AG04450 (cell line): ENCODE measurements around the gene KPRP. TPM values are rescaled to one million over a fixed set of nuclear protein-coding genes. Genes with fewer than 3 reads are reported as not detected.

Experiments used
- CTCF ChIA-PET: fragments of 300-600, 350-600 bp; formaldehyde crosslinking; extraction: SDS; loops from one replicate; lab custom pipeline; 2022; ENCODE audit warnings: antibody characterized with exemption, inconsistent platforms; lab: Charles Lee
- POLR2A ChIA-PET: fragments of 350-600 bp; formaldehyde crosslinking; extraction: SDS; loops from one replicate; lab custom pipeline; 2021; ENCODE audit warnings: antibody characterized with exemption, inconsistent platforms; lab: Yijun Ruan, JAX
- DNase-seq: peaks from one replicate; pipeline ENCODE4 v3.0.0-alpha.2; 2011; ENCODE audit warnings: low read depth, low spot score
- H3K27ac ChIP-seq: one replicate; pipeline ENCODE4 v1.5.1; 2012; ENCODE audit warnings: low read depth, low read length, control low read depth
- H3K27me3 ChIP-seq: one replicate; pipeline ENCODE4 v1.6.0; 2012; ENCODE audit warnings: low read length; ENCODE audit not compliant: control insufficient read depth, insufficient read depth
- H3K4me3 ChIP-seq: 2 replicates; pipeline ENCODE4 v1.5.1; 2011; ENCODE audit warnings: mild to moderate bottlenecking, low read depth, low read length, control low read depth
- H3K9me3 ChIP-seq: 2 replicates; pipeline ENCODE4 v1.5.1; 2012; ENCODE audit warnings: low read length; ENCODE audit not compliant: control insufficient read depth, insufficient read depth
- CTCF ChIP-seq: IDR thresholded peaks from 2 replicates; pipeline ENCODE4 v1.5.1; 2011; ENCODE audit warnings: low read depth, low read length, control low read depth, inconsistent platforms
- polyA plus RNA-seq: library from polyadenylated mRNA; depleted of rRNA; stranded (reverse); fragments of >200 nt; gene quantifications from 2 replicates; pipeline ENCODE4 v1.2.3, GENCODE V29; 2011; rRNA removed

KPRP gene
- polyA plus RNA-seq, 1 experiment = not detected

- ChIA-PET POLR2A (no interaction called here), CTCF (no interaction called here)
- Histone ChIP-seq H3K9me3 (peaks cover 6% of the 10 kb centered on the region), H3K27me3 (no peaks in the 10 kb centered on the region), H3K27ac (no peak within 1 kb of the TSS), H3K4me3 (no peak within 1 kb of the TSS)
- DNase-seq = no peak
- TF ChIP-seq CTCF = no peak
Observed at GRCh38 chr1:152806576-152806975, 48.8 kb downstream of the KPRP start, which contains the start of gene LCE1C. Gene LCE1C (minus strand): TSS chr1:152806651. CDS start chr1:152805478, 1,173 bp downstream.

DNA sequence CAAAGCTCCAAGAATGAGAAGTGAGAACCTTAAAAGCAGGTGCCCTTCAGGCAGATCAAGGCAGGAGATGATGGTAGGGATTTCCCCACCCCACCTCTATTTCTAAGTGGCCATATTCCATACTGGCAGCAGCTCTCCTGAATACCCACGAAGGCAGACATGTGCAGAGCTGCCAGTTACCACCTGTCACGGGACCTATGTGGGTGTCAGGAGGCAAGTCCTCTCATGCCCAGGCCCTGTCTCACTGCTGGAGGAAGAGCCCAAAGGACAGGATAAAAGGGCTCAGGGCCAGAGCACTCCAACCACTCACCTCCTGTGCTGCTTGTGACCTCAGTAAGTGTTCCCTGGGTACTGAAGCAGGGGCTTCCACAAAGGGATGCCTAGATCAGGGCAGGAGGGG is 53.2 kb downstream of the KPRP start:
- no peak for DNase-seq
- no peak overlapping the region for H3K27ac ChIP-seq
- H3K27me3 ChIP-seq = no peaks in the 10 kb centered on the region
- TF ChIP-seq CTCF = no peak
- H3K4me3 ChIP-seq = no peak overlapping the region
- ChIA-PET CTCF (no interaction called here), POLR2A (no interaction called here)
- peaks cover 5% of the 10 kb centered on the region; the same call in 1 of the 2 replicates for H3K9me3 ChIP-seq

Other genes starting within 250 kb of the KPRP start
- not detected in 2 replicates for gene LCE5A, start 247.2 kb upstream of the KPRP start, polyA plus RNA-seq
- not detected in 2 replicates for gene CRCT1, start 243.5 kb upstream of the KPRP start, polyA plus RNA-seq
- gene LCE3E, start 191.2 kb upstream of the KPRP start, polyA plus RNA-seq = not detected in 2 replicates
- gene LCE3D, start 177.5 kb upstream of the KPRP start, polyA plus RNA-seq = not detected in 2 replicates
- not detected in 2 replicates for gene LCE3C, start 157.8 kb upstream of the KPRP start, polyA plus RNA-seq
- gene LCE3B, start 144.2 kb upstream of the KPRP start, polyA plus RNA-seq = not detected in 2 replicates
- not detected in 2 replicates for gene LCE3A, start 134.9 kb upstream of the KPRP start, polyA plus RNA-seq
- not detected in 2 replicates for gene LCE2D, start 94.6 kb upstream of the KPRP start, polyA plus RNA-seq
- not detected in 2 replicates for gene LCE2C, start 82.7 kb upstream of the KPRP start, polyA plus RNA-seq
- gene LCE2B, start 71.9 kb upstream of the KPRP start, polyA plus RNA-seq = not detected in 2 replicates
- gene LCE2A, start 59.7 kb upstream of the KPRP start, polyA plus RNA-seq = not detected in 2 replicates
- not detected in 2 replicates for gene LCE4A, start 49.9 kb upstream of the KPRP start, polyA plus RNA-seq
- not detected in 2 replicates for gene LCE1F, start 17.1 kb downstream of the KPRP start, polyA plus RNA-seq
- not detected in 2 replicates for gene LCE1E, start 28.2 kb downstream of the KPRP start, polyA plus RNA-seq
- not detected in 2 replicates for gene LCE1D, start 38.7 kb downstream of the KPRP start, polyA plus RNA-seq
- not detected in 2 replicates for gene LCE1C, start 48.6 kb downstream of the KPRP start, polyA plus RNA-seq
- gene LCE1B, start 53.9 kb downstream of the KPRP start, polyA plus RNA-seq = not detected in 2 replicates
- not detected in 2 replicates for gene LCE1A, start 69.4 kb downstream of the KPRP start, polyA plus RNA-seq
- not detected in 2 replicates for gene LCE6A, start 84.8 kb downstream of the KPRP start, polyA plus RNA-seq
- not detected in 2 replicates for gene LCE7A, start 102.0 kb downstream of the KPRP start, polyA plus RNA-seq
- not detected in 2 replicates for gene SMCP, start 120.3 kb downstream of the KPRP start, polyA plus RNA-seq
- not detected in 2 replicates for gene IVL, start 150.5 kb downstream of the KPRP start, polyA plus RNA-seq
- gene SPRR5, start 189.2 kb downstream of the KPRP start, polyA plus RNA-seq = not detected in 2 replicates
- gene SPRR4, start 212.6 kb downstream of the KPRP start, polyA plus RNA-seq = not detected in 2 replicates
- not detected in 2 replicates for gene SPRR1A, start 226.1 kb downstream of the KPRP start, polyA plus RNA-seq
- not detected in 2 replicates for gene SPRR3, start 243.7 kb downstream of the KPRP start, polyA plus RNA-seq